GM21528 (cell line): ENCODE results near the gene LGMN.

Source experiments
- ATAC-seq: cut with Tn5 transposase; IDR thresholded peaks from one replicate; pipeline ENCODE4 v1.9.1; 2021; ENCODE audit warnings: mild to moderate bottlenecking, moderate library complexity; ENCODE audit not compliant: unreplicated experiment, low FRiP score

Gene LGMN

DNA sequence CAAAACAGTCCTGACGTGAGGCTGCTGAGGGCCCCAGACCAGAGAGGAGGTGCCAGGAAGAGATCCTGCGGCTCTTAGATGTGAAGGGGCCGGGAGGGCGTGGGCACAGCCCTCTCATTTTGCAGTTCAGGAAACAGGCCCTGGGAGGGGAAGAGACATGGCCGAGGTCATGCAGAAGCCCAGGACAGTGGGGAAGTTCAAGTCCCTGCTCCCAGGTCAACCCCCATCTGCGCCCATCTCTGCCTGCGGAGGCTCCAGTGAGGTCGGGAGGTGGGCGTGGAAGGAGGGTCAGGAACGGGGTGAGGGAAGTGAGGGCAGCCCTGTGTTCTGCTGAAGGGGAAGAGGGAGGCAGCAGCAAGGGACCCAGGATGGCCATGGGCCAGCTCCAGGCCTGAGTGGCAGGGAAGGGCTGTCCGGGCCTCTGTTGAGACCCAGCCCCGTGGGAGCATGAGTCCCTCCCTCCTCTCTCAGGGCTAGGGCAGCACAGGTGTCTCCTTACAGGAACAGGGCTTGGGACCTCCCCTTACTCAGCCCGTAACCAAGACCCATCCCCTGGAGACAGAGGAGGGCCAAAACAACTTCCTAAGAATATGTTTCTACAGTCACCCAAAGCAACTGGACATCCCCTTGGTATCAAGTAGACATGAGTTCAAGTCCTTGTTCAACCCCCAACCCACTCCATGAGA is 90.8 kb downstream of the LGMN start:
- ATAC-seq, result no peak

DNA sequence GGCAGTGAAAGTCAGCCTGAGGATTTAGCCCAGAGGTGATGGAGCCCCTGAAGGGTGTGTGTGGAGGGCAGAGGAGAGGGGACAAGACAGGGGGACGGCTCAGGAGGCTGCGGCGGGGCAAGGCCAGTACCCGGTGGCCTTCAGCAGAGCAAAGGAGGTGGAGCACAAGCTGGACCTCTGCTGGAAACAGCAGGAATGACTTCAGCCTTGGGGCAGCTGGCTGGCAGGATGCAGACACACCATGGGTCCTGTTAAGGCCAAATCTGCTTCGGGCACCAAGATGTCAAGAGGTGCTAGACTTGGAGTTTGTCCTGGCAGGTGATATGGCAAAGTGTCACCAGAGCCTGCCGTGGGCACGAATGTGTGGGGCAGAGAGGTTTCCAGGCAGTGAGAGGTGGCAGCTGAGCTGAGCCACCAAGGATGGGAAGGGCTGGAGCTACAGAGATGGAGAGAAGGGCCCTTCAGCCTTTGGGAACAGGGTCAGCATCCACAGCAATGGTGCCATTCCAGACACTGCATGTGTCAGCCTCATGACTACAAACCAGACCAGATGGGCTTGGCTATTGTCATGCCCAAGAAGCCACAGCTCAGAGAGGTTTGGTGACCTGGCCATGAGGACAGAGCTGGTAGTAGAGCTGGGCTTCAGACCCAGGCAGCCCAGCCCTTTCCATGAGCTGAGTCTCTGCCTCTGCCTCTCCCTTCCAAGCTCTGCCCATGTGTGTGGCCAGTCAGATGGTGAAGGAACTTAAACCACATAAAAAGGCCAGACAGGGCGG is 91.9 kb downstream of the LGMN start:
- no peak for ATAC-seq

DNA sequence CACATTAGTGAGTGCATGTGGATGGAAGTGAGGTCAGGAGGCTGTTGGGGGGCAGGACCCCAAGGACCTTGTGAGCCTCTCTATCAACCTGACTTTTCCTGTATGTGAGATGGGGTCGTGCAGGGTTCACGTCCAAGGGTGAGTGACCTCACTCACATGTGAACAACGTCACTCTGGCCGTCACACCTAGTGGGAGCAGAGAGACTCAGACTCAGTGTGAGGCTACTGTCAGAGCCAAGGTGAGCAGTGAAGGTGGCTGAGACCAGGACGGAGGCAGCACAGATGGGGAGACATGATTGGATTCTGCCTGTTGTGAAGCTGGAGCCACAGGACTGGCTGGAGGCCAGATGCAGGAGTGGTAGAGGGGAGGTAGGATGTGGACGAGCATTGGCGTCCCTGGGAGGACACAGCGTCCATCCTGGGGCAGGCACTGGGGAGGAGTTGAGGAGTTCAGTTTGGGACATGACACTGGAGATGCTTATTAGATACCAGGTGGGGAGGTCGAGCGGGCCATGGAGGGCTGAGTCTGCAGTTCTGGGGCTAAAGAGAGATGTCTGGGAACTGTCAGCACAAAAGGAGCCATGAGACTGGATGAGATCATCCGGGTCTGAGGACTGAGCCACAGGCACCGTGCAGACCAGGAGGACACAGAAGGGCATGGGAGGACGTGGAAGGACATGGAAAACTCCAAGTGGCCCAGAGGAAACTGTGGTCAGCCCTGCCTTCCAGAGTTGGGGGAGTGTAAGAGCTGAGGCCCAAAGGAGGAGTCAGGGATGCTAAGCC is 92.8 kb downstream of the LGMN start:
- ATAC-seq, result no peak

DNA sequence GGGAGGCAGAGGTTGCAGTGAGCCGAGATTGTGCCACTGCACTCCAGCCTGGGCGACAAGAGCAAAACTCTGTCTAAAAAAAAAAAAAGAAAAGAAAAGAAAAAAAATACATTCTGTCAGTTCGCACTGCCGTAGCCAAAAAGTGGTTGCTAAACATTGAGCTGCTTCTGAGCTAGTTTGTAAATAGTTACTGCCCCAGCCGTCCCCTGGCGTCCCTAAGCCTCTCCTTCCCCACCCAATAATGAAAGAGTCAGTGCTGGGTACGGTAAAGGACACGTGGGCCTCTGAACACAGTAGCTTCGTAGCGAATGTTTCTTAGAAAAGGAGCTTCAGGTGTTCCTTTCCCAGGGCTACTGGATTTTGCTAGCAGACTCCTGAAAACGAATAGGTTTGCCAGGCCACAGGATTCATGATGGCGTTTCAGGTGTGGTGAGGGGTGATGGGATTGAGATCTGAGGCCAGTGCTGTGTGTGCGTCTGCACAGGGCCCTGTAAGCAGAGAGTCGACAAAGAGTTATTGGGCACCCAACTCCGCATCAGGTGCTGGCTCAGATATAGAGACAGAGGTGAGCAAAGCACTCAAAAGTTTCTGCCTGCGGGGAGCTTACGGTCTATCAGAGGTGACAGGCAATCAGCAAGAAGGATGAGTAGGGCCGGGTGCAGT is 94.1 kb downstream of the LGMN start:
- ATAC-seq, result no peak
